ENCODE data around the gene RNF212B.

RNF212B gene

DNA sequence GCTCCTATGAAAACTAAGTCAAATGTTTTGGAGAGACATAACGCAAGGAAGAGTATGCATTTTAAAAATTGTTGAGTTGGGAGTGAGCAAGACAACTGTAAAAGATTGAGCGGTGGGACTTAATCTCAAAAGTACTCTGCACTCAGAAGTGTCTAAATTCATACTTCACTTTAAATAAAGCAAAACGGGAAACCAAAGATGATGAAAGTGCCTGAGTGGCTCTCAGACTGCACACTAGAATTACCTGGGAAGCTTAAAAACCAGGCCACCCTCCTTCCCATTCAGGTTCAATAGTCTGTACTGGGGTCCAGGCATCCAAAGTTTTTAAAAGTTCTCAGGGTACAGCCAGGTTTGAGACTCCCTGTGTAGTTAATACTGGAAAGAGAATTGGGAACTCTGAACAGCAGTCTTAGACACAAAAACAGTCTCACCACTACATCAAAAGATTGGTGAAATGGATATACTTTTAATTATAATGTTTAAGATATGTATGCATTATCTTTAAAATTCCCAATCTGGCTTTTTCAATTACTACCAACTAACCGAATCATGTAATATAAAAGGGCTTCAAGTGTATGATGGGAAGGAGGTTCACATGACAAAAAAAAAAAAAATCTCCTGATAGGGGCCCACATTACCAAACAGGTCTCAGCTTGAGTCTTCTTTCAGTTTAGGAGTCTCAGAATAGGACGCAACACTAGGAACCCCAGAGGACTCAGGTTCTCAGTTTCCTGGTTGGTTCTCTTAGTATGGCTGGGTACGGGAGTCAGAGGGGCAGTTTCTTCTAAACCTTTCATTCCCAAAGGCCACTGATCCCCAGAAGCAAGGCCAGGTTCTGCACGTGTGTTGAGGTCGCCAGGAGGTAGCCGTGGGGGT, 47.2 kb downstream of the RNF212B start:
- peaks cover 23% of the 10 kb centered on the region for H3K27me3 ChIP-seq (ENCODE audit: control insufficient read depth, insufficient read depth, low read length)
- no peak overlapping the region for H3K27ac ChIP-seq (ENCODE audit: low read length)
- peaks cover 14% of the 10 kb centered on the region for H3K4me1 ChIP-seq (ENCODE audit: control insufficient read depth, low read depth, low read length)

DNA sequence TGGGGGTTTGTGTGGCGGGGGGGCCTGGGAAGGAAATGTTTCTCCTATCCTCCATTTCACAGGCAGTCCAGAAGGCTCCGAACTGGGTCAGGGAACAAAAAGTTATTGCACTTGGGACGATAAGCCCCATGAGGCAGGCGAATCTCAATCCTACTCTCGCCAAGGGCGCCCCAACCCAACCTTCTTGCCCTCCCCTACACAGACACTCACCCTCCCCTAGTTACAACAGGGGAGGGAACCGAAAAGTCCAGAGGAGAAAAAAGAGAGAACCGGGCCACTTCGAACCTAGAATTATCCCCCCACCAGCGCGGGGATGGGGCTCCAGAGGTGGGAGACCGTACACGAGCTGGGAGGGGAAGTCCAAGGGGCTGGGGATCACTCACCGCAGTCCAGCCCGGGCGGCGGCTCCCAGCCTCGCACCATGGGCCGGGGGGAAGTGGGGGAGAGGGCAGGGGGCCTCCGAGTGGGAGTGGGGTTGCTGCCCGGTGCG, 47.8 kb downstream of the RNF212B start:
- Histone ChIP-seq H3K9me3 (ENCODE audit: control insufficient read depth, low read depth, low read length) (no peaks in the 10 kb centered on the region), H3K27ac (ENCODE audit: low read length) (peak overlapping the region; percentile 67), H3K4me1 (ENCODE audit: control insufficient read depth, low read depth, low read length) (peaks cover 8% of the 10 kb centered on the region), H3K27me3 (ENCODE audit: control insufficient read depth, insufficient read depth, low read length) (peaks cover 30% of the 10 kb centered on the region), H3K36me3 (ENCODE audit: control insufficient read depth, low read depth, low read length) (no peaks in the 10 kb centered on the region), H3K4me3 (ENCODE audit: low read length) (peak overlapping the region; percentile 93), H3K9ac (ENCODE audit: low read length) (peak overlapping the region; percentile 78)

More for the DNA sequence above, 47.2 kb downstream of the RNF212B start:
- H3K4me3 ChIP-seq (ENCODE audit: low read length), result peak overlapping the region; percentile 93
- H3K36me3 ChIP-seq (ENCODE audit: control insufficient read depth, low read depth, low read length), result no peaks in the 10 kb centered on the region
- no peaks in the 10 kb centered on the region for H3K9me3 ChIP-seq (ENCODE audit: control insufficient read depth, low read depth, low read length)
- H3K9ac ChIP-seq (ENCODE audit: low read length), result peak overlapping the region; percentile 78

DNA sequence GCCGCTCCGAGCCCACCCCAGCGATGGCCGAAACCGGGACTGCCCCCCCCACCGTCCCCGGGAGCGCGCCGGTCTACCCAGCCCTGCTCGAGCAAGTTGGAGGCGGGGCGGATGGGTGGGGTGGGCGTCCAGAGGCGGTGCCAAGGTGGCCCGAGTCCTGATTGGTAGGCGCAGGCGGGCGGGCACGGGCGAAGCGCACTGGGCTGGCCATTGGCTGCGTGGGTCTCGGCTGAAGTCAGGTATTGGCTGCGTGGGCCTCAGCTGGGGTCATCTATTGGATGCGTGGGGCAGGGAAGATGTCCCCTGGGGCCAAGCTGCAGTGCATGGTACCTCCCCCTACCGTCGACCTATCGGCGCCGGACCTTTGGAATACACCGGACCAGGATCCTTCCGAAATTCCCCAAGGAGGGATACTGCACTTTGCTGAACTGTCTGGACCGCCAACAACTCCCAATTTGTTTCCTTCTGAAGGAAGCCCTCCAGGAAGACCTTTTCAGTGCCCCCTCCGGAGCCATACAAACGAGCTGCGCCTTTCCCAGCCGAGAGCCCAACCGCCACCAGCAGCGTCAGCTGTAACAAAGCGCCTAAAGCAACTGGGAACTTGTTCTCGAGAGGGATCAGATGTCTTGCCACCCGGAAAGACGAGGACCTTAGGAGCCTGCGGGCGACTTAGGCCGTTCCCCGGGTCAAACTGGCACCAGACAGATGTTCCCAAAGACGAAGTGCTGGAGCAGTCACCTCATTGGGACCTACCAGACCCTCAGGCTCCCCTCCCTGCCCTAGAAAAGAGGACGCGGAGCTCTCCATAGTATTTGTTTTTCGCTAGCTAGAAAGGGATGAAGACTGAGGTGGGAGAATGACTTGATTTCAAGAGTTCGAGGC, 48.5 kb downstream of the RNF212B start, which contains the start of gene HOMEZ:
Gene HOMEZ, minus strand, starts transcription at position 113 of the 882 bp plus-strand sequence. CDS start 180 bp downstream, outside the sequence.
- Histone ChIP-seq H3K27ac (ENCODE audit: low read length) (peak within 1 kb of the TSS; percentile 67), H3K36me3 (ENCODE audit: control insufficient read depth, low read depth, low read length) (no peaks in the 10 kb centered on the region), H3K4me3 (ENCODE audit: low read length) (peak within 1 kb of the TSS; percentile 93), H3K27me3 (ENCODE audit: control insufficient read depth, insufficient read depth, low read length) (peaks cover 37% of the 10 kb centered on the region), H3K9me3 (ENCODE audit: control insufficient read depth, low read depth, low read length) (no peaks in the 10 kb centered on the region), H3K9ac (ENCODE audit: low read length) (peak within 1 kb of the TSS; percentile 78), H3K4me1 (ENCODE audit: control insufficient read depth, low read depth, low read length) (peaks cover 5% of the 10 kb centered on the region)

DNA sequence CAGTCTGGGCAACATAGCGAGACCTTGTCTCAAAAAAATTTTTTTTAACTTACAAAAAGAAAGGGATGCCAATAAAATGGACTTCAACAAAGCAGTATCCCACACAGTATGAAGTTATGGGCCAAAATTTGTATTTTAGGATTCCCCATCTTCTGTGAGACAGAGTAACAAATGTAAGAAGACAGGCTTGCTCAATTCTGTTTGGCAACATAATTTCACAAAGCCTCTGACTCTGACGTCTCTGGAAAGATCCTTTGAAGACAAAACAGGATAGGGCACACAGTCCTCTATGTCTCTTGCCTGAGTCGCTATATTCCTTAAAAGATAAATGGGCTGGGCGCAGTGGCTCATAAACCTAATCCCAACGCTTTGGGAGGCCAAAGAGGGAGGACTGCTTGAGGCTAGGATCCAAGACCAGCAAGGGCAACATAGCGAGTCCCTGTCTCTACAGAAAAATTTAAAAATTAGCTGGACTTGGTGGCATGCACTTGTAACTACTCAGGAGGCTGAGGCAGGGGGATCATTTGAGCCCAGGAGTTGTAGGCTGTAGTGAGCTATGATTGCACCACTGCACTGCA, 49.3 kb downstream of the RNF212B start:
- Histone ChIP-seq H3K27ac (ENCODE audit: low read length) (no peak overlapping the region), H3K9ac (ENCODE audit: low read length) (peak overlapping the region; percentile 51), H3K36me3 (ENCODE audit: control insufficient read depth, low read depth, low read length) (no peaks in the 10 kb centered on the region), H3K9me3 (ENCODE audit: control insufficient read depth, low read depth, low read length) (no peaks in the 10 kb centered on the region), H3K4me3 (ENCODE audit: low read length) (peak overlapping the region; percentile 93), H3K27me3 (ENCODE audit: control insufficient read depth, insufficient read depth, low read length) (peaks cover 44% of the 10 kb centered on the region), H3K4me1 (ENCODE audit: control insufficient read depth, low read depth, low read length) (peaks cover 5% of the 10 kb centered on the region)

DNA sequence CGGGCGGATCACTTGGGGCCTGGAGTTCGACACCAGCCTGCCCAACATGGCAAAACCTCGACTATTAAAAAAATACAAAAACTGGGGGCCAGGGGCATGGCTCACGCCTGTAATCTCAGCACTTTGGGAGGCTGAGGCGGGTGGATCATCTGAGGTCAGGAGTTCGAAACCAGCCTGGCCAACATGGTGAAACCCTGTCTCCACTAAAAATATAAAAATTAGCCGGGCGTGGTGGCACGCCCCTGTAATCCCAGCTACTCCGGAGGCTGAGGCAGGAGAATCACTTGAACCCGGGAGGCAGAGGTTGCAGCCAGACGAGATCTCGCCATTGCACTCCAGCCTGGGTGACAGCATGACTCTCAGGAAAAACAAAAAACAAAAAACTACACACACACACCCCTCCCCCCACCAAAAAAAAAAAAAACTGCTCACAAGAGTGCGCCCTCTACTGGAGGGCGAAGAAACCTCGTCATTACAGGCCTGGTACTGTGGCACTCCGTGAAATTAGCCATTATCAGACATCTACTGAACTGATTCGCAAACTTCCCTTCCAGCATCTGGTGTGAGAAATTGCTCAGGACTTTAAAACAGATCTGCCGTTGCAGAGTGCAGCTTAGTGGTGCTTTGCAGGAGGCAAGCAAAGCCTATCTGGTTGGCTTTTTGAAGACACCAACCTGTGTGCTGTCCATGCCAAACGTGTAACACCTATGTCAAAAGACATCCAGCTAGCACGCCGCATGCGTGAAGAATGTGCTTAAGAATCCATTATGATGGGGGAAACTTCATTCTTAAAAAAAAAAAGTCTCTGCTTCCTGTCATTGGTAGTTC, 57.2 kb downstream of the RNF212B start:
- H3K4me3 ChIP-seq (ENCODE audit: low read length), result no peak overlapping the region
- H3K9ac ChIP-seq (ENCODE audit: low read length), result no peak overlapping the region
- H3K9me3 ChIP-seq (ENCODE audit: control insufficient read depth, low read depth, low read length), result no peaks in the 10 kb centered on the region
- no peaks in the 10 kb centered on the region for H3K4me1 ChIP-seq (ENCODE audit: control insufficient read depth, low read depth, low read length)
- H3K27me3 ChIP-seq (ENCODE audit: control insufficient read depth, insufficient read depth, low read length), result peaks cover 98% of the 10 kb centered on the region
- H3K27ac ChIP-seq (ENCODE audit: low read length), result no peak overlapping the region
- H3K36me3 ChIP-seq (ENCODE audit: control insufficient read depth, low read depth, low read length), result no peaks in the 10 kb centered on the region

DNA sequence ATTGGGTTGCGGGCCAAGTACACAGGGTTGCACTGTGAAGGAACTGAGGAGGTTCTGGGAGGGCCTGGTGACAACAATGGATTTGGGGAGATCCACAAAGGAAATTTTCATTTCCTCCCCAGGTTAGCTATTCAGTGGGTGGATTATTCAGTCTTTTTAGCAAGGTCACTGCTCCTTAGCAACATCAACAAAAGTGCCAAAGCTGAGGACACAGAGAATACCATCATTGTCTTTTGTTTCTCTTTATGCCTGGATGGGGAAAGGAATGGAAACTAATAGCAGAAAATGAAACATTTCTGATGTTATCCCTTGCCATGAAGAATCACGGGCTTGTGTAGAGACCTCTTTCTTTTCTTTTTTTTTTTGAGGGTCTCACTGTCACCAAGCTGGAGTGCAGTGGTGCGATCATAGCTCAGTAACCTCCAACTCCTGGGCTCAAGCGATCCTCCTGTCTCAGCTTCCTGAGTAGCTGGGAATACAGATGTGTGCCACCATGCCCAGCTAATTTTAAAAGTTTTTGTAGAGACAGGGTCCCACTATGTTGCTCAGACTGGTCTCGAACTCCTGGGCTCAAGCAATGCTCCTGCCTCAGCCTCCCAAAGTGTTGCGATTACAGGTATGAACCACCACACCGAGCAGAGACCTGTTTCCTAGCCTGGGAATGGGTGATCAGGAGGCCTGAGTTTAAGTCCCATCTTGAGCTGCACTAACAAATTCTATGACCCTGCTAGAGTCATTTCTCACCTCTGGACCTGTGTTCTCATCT, 58.5 kb downstream of the RNF212B start:
- Histone ChIP-seq H3K36me3 (ENCODE audit: control insufficient read depth, low read depth, low read length) (no peaks in the 10 kb centered on the region), H3K9me3 (ENCODE audit: control insufficient read depth, low read depth, low read length) (no peaks in the 10 kb centered on the region), H3K27ac (ENCODE audit: low read length) (no peak overlapping the region), H3K4me1 (ENCODE audit: control insufficient read depth, low read depth, low read length) (peaks cover 5% of the 10 kb centered on the region), H3K4me3 (ENCODE audit: low read length) (no peak overlapping the region), H3K27me3 (ENCODE audit: control insufficient read depth, insufficient read depth, low read length) (peaks cover 96% of the 10 kb centered on the region), H3K9ac (ENCODE audit: low read length) (no peak overlapping the region)

DNA sequence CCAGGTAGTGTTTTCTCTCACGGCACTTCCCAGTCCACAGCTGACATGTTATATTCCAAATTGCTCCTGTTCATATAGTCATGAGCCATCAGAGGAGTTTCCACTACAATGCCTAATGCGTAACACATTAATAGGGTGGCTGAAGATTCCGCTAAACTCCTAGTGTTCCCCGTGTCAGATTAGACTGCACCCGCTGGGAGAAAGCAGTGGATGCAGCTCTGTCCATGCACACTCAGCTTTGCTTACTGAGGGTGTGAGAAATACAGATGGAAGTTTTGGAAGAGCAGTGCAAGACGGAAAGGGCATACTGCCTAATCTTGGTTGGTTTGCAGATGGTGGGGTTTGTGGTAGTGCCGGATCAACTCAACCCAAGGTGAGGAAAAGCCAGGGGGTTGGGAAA, 59.4 kb downstream of the RNF212B start:
- no peaks in the 10 kb centered on the region for H3K36me3 ChIP-seq (ENCODE audit: control insufficient read depth, low read depth, low read length)
- peaks cover 87% of the 10 kb centered on the region for H3K27me3 ChIP-seq (ENCODE audit: control insufficient read depth, insufficient read depth, low read length)
- H3K27ac ChIP-seq (ENCODE audit: low read length), result no peak overlapping the region
- H3K4me3 ChIP-seq (ENCODE audit: low read length), result no peak overlapping the region
- no peaks in the 10 kb centered on the region for H3K9me3 ChIP-seq (ENCODE audit: control insufficient read depth, low read depth, low read length)
- peaks cover 5% of the 10 kb centered on the region for H3K4me1 ChIP-seq (ENCODE audit: control insufficient read depth, low read depth, low read length)
- H3K9ac ChIP-seq (ENCODE audit: low read length), result no peak overlapping the region

DNA sequence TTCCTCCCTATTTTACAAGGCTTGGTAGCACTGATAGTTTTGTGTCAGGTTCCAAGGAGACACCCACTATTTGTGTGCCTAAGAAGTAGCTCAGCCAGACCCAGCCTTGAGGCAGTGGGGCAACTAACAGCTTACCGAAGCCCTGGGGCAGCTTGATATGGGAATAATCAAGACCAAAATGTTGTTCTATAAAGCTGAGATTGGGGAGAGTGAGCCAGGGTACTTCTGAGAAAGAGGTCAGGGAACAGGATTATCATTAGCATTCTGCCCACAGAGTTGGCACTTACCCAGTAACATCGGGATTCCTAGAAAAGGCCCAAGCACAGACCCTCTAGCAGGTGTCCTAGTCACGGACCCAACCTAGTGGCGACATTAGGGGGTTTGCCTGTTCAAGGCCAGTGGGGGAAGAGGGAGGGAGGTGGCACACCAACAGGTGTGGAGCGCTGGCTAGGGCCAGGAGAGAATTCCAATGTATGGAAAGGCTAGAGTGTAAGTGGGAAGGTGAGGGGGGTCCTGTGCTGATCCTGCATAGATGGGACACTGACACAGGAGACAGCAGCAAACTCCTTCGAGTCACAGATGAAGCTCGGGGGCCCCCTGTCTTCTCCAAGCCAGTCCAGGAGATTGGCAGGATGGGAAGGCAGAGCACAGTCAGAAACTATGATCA, 60.0 kb downstream of the RNF212B start:
- no peak overlapping the region for H3K27ac ChIP-seq (ENCODE audit: low read length)
- no peak overlapping the region for H3K9ac ChIP-seq (ENCODE audit: low read length)
- H3K4me1 ChIP-seq (ENCODE audit: control insufficient read depth, low read depth, low read length), result peaks cover 5% of the 10 kb centered on the region
- H3K36me3 ChIP-seq (ENCODE audit: control insufficient read depth, low read depth, low read length), result no peaks in the 10 kb centered on the region
- H3K27me3 ChIP-seq (ENCODE audit: control insufficient read depth, insufficient read depth, low read length), result peaks cover 80% of the 10 kb centered on the region
- no peaks in the 10 kb centered on the region for H3K9me3 ChIP-seq (ENCODE audit: control insufficient read depth, low read depth, low read length)
- no peak overlapping the region for H3K4me3 ChIP-seq (ENCODE audit: low read length)

DNA sequence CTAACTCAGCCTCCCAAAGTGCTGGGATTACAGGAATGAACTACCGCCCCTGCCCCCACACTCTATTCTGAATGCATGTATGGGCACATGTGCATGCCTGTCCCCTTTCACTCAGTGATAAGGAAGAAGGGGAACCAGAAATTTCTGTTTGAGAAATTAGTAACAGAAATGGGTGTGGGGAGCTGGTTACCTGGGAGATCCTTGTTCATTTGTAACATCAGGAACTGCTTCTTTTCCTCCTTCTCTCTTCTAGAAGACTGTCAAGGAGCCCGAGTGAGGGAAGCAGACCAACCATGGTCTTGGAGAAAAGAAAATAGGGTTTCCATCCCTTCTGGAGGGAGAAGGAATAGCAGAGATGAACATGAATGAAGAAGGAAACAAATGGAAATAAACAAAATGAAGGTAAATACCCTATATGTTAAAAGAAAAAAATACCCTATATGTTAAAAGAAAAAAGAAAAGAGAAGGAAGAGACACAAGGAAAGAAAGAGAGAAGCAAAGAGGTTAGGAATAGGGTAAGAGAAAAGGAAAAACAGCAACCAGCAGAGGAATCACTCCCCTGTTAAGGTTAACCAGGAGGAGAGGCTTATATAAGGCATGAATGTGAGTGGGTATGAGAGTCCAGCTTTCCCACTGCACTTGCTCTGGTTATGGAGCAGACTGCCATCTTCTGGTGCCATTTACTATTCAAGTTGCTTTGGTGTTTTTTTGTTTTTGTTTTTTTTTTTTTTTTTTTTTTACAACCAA, 61.6 kb downstream of the RNF212B start:
- no peaks in the 10 kb centered on the region for H3K36me3 ChIP-seq (ENCODE audit: control insufficient read depth, low read depth, low read length)
- peaks cover 5% of the 10 kb centered on the region for H3K4me1 ChIP-seq (ENCODE audit: control insufficient read depth, low read depth, low read length)
- H3K27me3 ChIP-seq (ENCODE audit: control insufficient read depth, insufficient read depth, low read length), result peaks cover 79% of the 10 kb centered on the region
- no peak overlapping the region for H3K27ac ChIP-seq (ENCODE audit: low read length)
- H3K4me3 ChIP-seq (ENCODE audit: low read length), result no peak overlapping the region
- no peak overlapping the region for H3K9ac ChIP-seq (ENCODE audit: low read length)
- H3K9me3 ChIP-seq (ENCODE audit: control insufficient read depth, low read depth, low read length), result no peaks in the 10 kb centered on the region

Measured in iPS-18a (cell line).